DND-41 (cell line): ENCODE results near the gene GADD45A.

Experiments
- ATAC-seq: fragments of 200-7000 bp; cut with Tn5 transposase; 3 replicates; pipeline ENCODE4 v1.9.1; 2021; ENCODE audit warnings: low read depth; ENCODE audit not compliant: insufficient read depth
- DNase-seq: peaks from one replicate; pipeline ENCODE4 v3.0.0-alpha.2; 2020
- H2AFZ ChIP-seq: 2 replicates; pipeline ENCODE4 v1.6.0; 2012; ENCODE audit warnings: low read depth, low read length
- H3K27ac ChIP-seq: 2 replicates; pipeline ENCODE4 v1.5.1; 2012; ENCODE audit warnings: low read length, inconsistent platforms
- H3K27me3 ChIP-seq: fragments of 200-600 bp; sonication (generic); 2 replicates; pipeline ENCODE4 v1.6.0; 2012; ENCODE audit warnings: low read length, mild to moderate bottlenecking, inconsistent platforms; ENCODE audit not compliant: insufficient read depth, poor library complexity
- H3K36me3 ChIP-seq: 2 replicates; pipeline ENCODE4 v1.5.1; 2012; ENCODE audit warnings: low read length, inconsistent platforms; ENCODE audit not compliant: insufficient read depth
- H3K4me1 ChIP-seq: 2 replicates; pipeline ENCODE4 v1.5.1; 2012; ENCODE audit warnings: mild to moderate bottlenecking, low read length; ENCODE audit not compliant: insufficient read depth
- H3K4me2 ChIP-seq: 2 replicates; pipeline ENCODE4 v1.6.0; 2012; ENCODE audit warnings: mild to moderate bottlenecking, moderate library complexity, low read length, inconsistent platforms; ENCODE audit not compliant: insufficient read depth
- H3K4me3 ChIP-seq, 2 experiments: fragments of 200-600 bp in 1 of 2; shearing (Covaris generic) in 1 of 2; 2 replicates each; pipeline ENCODE4 v1.5.1; 2012 to 2016; ENCODE audit warnings: inconsistent platforms in 2 of 2, low read length in 2 of 2, mild to moderate bottlenecking in 2 of 2, low read depth in 1 of 2, moderate library complexity in 1 of 2
- H3K79me2 ChIP-seq: 2 replicates; pipeline ENCODE4 v1.6.0; 2012; ENCODE audit warnings: low read length, inconsistent platforms; ENCODE audit not compliant: insufficient read depth
- H3K9ac ChIP-seq: 2 replicates; pipeline ENCODE4 v1.6.0; 2012; ENCODE audit warnings: low read depth, mild to moderate bottlenecking, inconsistent platforms, low read length, moderate library complexity
- H3K9me3 ChIP-seq: 2 replicates; pipeline ENCODE4 v1.5.1; 2012; ENCODE audit warnings: low read length, moderate library complexity, mild to moderate bottlenecking, inconsistent platforms; ENCODE audit not compliant: insufficient read depth, severe bottlenecking
- H4K20me1 ChIP-seq: 2 replicates; pipeline ENCODE4 v1.6.0; 2012; ENCODE audit warnings: low read length; ENCODE audit not compliant: insufficient read depth
- EZH2 ChIP-seq: IDR thresholded peaks from 3 replicates; pipeline ENCODE4 v1.6.1; 2012; ENCODE audit warnings: borderline replicate concordance, low read depth, mild to moderate bottlenecking, moderate library complexity, low read length, inconsistent platforms; ENCODE audit not compliant: severe bottlenecking
- TF ChIP-seq, protein P1 (sequence below): IDR thresholded peaks from 2 replicates; pipeline ENCODE4 v1.5.1; 2012; ENCODE audit warnings: borderline replicate concordance, low read length, moderate library complexity, mild to moderate bottlenecking; ENCODE audit not compliant: poor library complexity, severe bottlenecking; ENCODE audit errors: extremely low read depth

Gene GADD45A

DNA sequence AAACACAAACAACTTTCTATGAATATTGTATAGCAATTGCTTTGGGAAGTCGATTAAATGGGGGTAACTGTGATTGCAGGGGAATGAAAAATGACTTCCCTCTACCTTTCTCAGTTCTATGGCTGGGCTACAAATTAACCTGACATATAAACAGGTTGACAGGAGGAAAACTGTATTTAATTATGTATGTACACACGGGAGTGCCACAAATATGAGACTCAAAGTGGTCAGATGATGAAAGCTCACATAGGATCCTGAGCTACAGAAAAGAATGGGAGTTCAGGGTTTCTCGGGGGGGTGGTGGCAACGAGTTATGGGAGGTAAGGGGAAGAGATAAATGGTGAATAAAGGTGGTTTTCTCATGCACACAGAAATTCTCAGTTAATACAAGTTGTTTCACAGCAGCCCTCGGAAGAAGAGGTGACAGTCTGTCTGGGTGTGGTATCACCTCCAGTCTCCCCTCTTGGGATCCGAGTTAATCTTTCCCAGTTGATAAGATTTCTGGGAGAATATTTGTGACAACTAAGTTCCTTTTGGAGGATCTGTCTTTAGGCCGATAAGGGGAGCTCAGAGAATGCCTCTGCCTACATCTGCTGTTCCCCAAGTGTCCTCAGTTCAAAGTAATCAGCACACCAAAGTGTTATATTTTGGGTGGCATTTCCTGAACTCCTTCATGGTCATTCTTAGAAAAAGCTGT lies 26.3 kb downstream of the GADD45A start:
- H3K4me2 ChIP-seq: peak overlapping the region; percentile 31
- TF ChIP-seq EZH2: no peak
- TF ChIP-seq, protein P1, sequence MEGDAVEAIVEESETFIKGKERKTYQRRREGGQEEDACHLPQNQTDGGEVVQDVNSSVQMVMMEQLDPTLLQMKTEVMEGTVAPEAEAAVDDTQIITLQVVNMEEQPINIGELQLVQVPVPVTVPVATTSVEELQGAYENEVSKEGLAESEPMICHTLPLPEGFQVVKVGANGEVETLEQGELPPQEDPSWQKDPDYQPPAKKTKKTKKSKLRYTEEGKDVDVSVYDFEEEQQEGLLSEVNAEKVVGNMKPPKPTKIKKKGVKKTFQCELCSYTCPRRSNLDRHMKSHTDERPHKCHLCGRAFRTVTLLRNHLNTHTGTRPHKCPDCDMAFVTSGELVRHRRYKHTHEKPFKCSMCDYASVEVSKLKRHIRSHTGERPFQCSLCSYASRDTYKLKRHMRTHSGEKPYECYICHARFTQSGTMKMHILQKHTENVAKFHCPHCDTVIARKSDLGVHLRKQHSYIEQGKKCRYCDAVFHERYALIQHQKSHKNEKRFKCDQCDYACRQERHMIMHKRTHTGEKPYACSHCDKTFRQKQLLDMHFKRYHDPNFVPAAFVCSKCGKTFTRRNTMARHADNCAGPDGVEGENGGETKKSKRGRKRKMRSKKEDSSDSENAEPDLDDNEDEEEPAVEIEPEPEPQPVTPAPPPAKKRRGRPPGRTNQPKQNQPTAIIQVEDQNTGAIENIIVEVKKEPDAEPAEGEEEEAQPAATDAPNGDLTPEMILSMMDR: no peak
- H3K27me3 ChIP-seq: no peaks in the 10 kb centered on the region
- peak overlapping the region; percentile 77 for H3K27ac ChIP-seq
- H3K79me2 ChIP-seq: no peaks in the 10 kb centered on the region
- ATAC-seq (peak; percentile 53), DNase-seq (no peak)
- H3K4me3 ChIP-seq: no peak overlapping the region
- no peaks in the 10 kb centered on the region for H3K36me3 ChIP-seq
- H3K9me3 ChIP-seq: no peaks in the 10 kb centered on the region
- no peaks in the 10 kb centered on the region for H4K20me1 ChIP-seq
- H3K9ac ChIP-seq: peak overlapping the region; percentile 41
- peak overlapping the region; percentile 71 for H2AFZ ChIP-seq
- H3K4me1 ChIP-seq: peaks cover 40% of the 10 kb centered on the region

DNA sequence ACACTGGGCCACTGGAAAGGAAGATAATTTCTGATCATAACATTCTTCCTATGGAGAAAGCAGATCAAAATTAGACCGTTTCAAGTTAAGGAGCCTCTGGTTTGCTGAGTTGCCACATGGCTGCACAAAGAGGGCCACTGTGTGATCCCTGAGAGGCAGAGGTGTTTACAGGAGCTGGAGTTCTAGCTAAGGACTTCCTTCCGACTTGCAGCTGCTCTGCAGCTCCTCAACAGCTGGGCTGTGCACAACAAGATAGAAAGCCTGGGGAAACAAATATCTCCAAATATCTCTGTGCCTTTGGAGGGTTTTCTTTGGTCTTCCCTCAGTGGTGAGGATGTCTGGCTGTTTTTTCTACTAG lies 26.8 kb downstream of the GADD45A start:
- ATAC-seq: peak; percentile 98
- H3K79me2 ChIP-seq: no peaks in the 10 kb centered on the region
- H3K27ac ChIP-seq: peak overlapping the region; percentile 77
- H3K36me3 ChIP-seq: no peaks in the 10 kb centered on the region
- peak overlapping the region; percentile 71 for H2AFZ ChIP-seq
- peaks cover 40% of the 10 kb centered on the region for H3K4me1 ChIP-seq
- peak overlapping the region; percentile 31 for H3K4me2 ChIP-seq
- TF ChIP-seq, protein P1: no peak
- TF ChIP-seq EZH2: no peak
- H3K9ac ChIP-seq: peak overlapping the region; percentile 41
- H3K27me3 ChIP-seq: no peaks in the 10 kb centered on the region
- H4K20me1 ChIP-seq: no peaks in the 10 kb centered on the region
- peak; percentile 74 for DNase-seq
- no peaks in the 10 kb centered on the region for H3K9me3 ChIP-seq
- H3K4me3 ChIP-seq: no peak overlapping the region

DNA sequence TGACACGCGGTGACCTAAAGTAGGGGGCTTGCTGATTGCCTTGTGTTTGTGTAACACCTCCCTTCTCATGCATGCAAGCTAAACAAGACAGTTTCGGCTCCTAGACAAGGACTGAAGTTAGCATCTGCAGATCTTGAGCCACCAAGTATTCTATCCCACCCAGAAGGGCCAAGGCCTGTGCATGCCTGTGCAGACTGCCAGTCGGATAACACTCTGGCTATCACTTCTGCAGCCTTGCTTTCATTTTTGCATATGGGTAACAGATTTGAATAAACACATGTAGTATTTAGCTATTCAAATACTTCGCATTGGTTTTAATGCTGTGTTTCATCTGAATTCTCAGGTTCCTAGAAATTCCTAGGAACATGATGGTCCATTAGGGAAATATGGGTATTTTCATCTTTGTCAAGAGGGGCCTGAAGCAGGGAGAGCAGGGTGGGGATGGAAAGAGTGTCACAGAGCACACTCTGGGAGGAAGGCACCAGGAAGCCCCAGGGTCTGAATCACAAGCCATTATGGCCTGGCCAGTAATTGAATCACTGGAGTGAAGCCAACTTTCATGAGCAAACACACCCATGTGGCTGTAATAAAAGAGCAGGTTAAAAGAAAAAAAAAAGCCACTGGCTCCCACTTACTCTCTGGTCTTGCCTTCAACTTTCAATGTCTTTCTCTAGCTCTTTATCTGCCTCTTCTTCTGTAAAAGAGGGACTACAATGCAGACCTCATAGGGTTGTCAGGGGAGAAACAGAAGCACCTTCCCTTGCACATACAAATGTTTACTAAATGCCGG lies 28.3 kb downstream of the GADD45A start:
- Histone ChIP-seq H3K4me1 (peaks cover 40% of the 10 kb centered on the region), H3K4me3 (no peak overlapping the region), H3K4me2 (no peak overlapping the region), H3K9ac (no peak overlapping the region), H3K27me3 (no peaks in the 10 kb centered on the region), H3K79me2 (no peaks in the 10 kb centered on the region), H2AFZ (0 out of 2 replicates have a peak overlapping the region, but pooled peaks have one; percentile 7), H4K20me1 (no peaks in the 10 kb centered on the region), H3K36me3 (no peaks in the 10 kb centered on the region), H3K9me3 (no peaks in the 10 kb centered on the region), H3K27ac (peak overlapping the region; percentile 77)
- no peak for DNase-seq
- no peak for TF ChIP-seq EZH2
- TF ChIP-seq, protein P1: no peak
- no peak for ATAC-seq
